ENCODE measurements around the gene SLC35F4.

- TF ChIP-seq CTCF (IDR thresholded peaks at IDR 0.05) (no peak), POLR2A (IDR thresholded peaks at IDR 0.05) (no peak)
These were observed 17.1 kb downstream of the SLC35F4 start for GRCh38 chr14:57848786-57849185.
